Hepatocyte (in vitro differentiated cells): Measurements from ENCODE around the gene TXLNG. TPM values are rescaled to one million over a fixed set of nuclear protein-coding genes. Genes with fewer than 3 reads are reported as not detected.
"Not testable (repeated sequence)": the region's sequence is repeated elsewhere in the genome, so short reads cannot be mapped to it uniquely, and the experiment has no call there.

Source experiments
- DNase-seq: peaks from one replicate; pipeline ENCODE4 v3.0.0-alpha.2; 2016; ENCODE audit warnings: low spot score
- H2AFZ ChIP-seq: fragments of 200-600 bp; sonication (generic); 2 replicates; pipeline ENCODE4 v1.6.0; 2016; ENCODE audit warnings: antibody characterized with exemption, mild to moderate bottlenecking
- H3K27ac ChIP-seq: fragments of 200-600 bp; sonication (generic); 2 replicates; pipeline ENCODE4 v1.5.1; 2016; ENCODE audit warnings: mild to moderate bottlenecking
- H3K27me3 ChIP-seq: fragments of 200-600 bp; sonication (generic); 2 replicates; pipeline ENCODE4 v1.6.1; 2016
- H3K36me3 ChIP-seq: fragments of 200-600 bp; sonication (generic); replicated peaks from 2 replicates; pipeline ENCODE4 v1.5.1; 2016; ENCODE audit warnings: low read depth; ENCODE audit not compliant: insufficient read depth
- H3K4me1 ChIP-seq: fragments of 200-600 bp; sonication (generic); 2 replicates; pipeline ENCODE4 v1.5.1; 2016; ENCODE audit warnings: mild to moderate bottlenecking, moderate library complexity; ENCODE audit not compliant: insufficient read depth
- H3K4me2 ChIP-seq: fragments of 200-600 bp; sonication (generic); 2 replicates; pipeline ENCODE4 v1.6.0; 2016
- H3K4me3 ChIP-seq: fragments of 200-600 bp; sonication (generic); 2 replicates; pipeline ENCODE4 v1.5.1; 2016; ENCODE audit warnings: mild to moderate bottlenecking
- H3K79me2 ChIP-seq: fragments of 200-600 bp; sonication (generic); 2 replicates; pipeline ENCODE4 v1.6.0; 2017; ENCODE audit warnings: mild to moderate bottlenecking
- H3K9me2 ChIP-seq: fragments of 200-600 bp; sonication (generic); replicated peaks from 2 replicates; pipeline ENCODE4 v1.6.0; 2017; ENCODE audit warnings: mild to moderate bottlenecking; ENCODE audit not compliant: insufficient read depth
- H3K9me3 ChIP-seq: fragments of 200-600 bp; sonication (generic); 2 replicates; pipeline ENCODE4 v1.5.1; 2016; ENCODE audit warnings: low read depth, mild to moderate bottlenecking
- H4K20me1 ChIP-seq: fragments of 200-600 bp; sonication (generic); 2 replicates; pipeline ENCODE4 v1.6.0; 2016; ENCODE audit warnings: mild to moderate bottlenecking; ENCODE audit not compliant: insufficient read depth, poor library complexity, severe bottlenecking
- CTCF ChIP-seq: fragments of 200-600 bp; sonication (generic); IDR thresholded peaks from 2 replicates; pipeline ENCODE4 v1.5.1; 2016; ENCODE audit warnings: antibody characterized with exemption, mild to moderate bottlenecking; ENCODE audit not compliant: poor library complexity
- EZH2 ChIP-seq: fragments of 200-600 bp; sonication (generic); IDR thresholded peaks from 2 replicates; pipeline ENCODE4 v1.6.1; 2016; ENCODE audit warnings: antibody characterized with exemption, mild to moderate bottlenecking, borderline replicate concordance
- EZH2phosphoT487 ChIP-seq: fragments of 200-600 bp; sonication (generic); IDR thresholded peaks from one replicate; pipeline ENCODE4 v1.6.1; 2018; ENCODE audit warnings: antibody characterized with exemption, mild to moderate bottlenecking, low read depth, moderate library complexity; ENCODE audit not compliant: unreplicated experiment, severe bottlenecking
- WGBS: methylation state at CpG from one replicate; pipeline ENCODE4 v1.1.6; 2016; ENCODE audit warnings: low lambda C conversion rate; ENCODE audit errors: missing lambda C conversion rate; 5-methylcytosine and 5-hydroxymethylcytosine counted together
- polyA plus RNA-seq: library from polyadenylated mRNA; unstranded; fragments of >200 nt; fragmentation: Nextera tagmentation; extraction: Ambion mirVana; gene quantifications from 2 replicates; pipeline ENCODE4 v1.2.1, GENCODE V29; 2016
- total RNA-seq: library from RNA; depleted of rRNA; stranded (reverse); fragments of >200 nt; gene quantifications from 2 replicates; pipeline ENCODE4 v1.2.3, GENCODE V29; 2014

The TXLNG gene
- total and polyA plus RNA-seq, 2 experiments from 2014 or later, result 9.7 to 23.4 TPM

GRCh38 chrX:16853537-16853936 lies 67.3 kb downstream of the TXLNG start:
- no peak overlapping the region for H3K4me2 ChIP-seq
- H3K36me3 ChIP-seq, result no peaks in the 10 kb centered on the region
- H2AFZ ChIP-seq, result no peak overlapping the region
- H3K27me3 ChIP-seq, result no peaks in the 10 kb centered on the region
- no peak for DNase-seq
- no peaks in the 10 kb centered on the region for H3K4me1 ChIP-seq
- peaks cover 78% of the 10 kb centered on the region for H3K79me2 ChIP-seq
- no peaks in the 10 kb centered on the region for H3K9me2 ChIP-seq
- TF ChIP-seq EZH2 (no peak), EZH2phosphoT487 (no peak), CTCF (no peak)
- no peaks in the 10 kb centered on the region for H3K9me3 ChIP-seq
- no peak overlapping the region for H3K27ac ChIP-seq
- H4K20me1 ChIP-seq, result peaks cover 6% of the 10 kb centered on the region
- no peak overlapping the region for H3K4me3 ChIP-seq
- 93% methylated on average over 3 of the region's 3 CpGs for WGBS

- Histone ChIP-seq H3K4me3 (no peak overlapping the region), H3K4me1 (no peaks in the 10 kb centered on the region), H3K79me2 (peaks cover 86% of the 10 kb centered on the region), H2AFZ (no peak overlapping the region), H3K4me2 (no peak overlapping the region), H3K27me3 (no peaks in the 10 kb centered on the region), H3K9me3 (no peaks in the 10 kb centered on the region), H3K9me2 (no peaks in the 10 kb centered on the region), H4K20me1 (peaks cover 15% of the 10 kb centered on the region), H3K27ac (no peak overlapping the region), H3K36me3 (no peaks in the 10 kb centered on the region)
- no peak for DNase-seq
- no peak for TF ChIP-seq CTCF
- TF ChIP-seq EZH2, result no peak
- no peak for TF ChIP-seq EZH2phosphoT487
- 95% methylated on average over 5 of the region's 5 CpGs for WGBS
These were observed 69.3 kb downstream of the TXLNG start for GRCh38 chrX:16855363-16856075.

GRCh38 chrX:16856076-16856404 lies 69.8 kb downstream of the TXLNG start:
- not testable (repeated sequence) for H3K4me1 ChIP-seq, H3K36me3 ChIP-seq, H3K27ac ChIP-seq, DNase-seq, H3K9me3 ChIP-seq, H3K27me3 ChIP-seq, H3K4me3 ChIP-seq, H3K4me2 ChIP-seq, H3K9me2 ChIP-seq, H2AFZ ChIP-seq
- Histone ChIP-seq H4K20me1 (peaks cover 17% of the 10 kb centered on the region), H3K79me2 (peaks cover 91% of the 10 kb centered on the region)
- 98% methylated on average over 2 of the region's 2 CpGs for WGBS

GRCh38 chrX:16856744-16857143 lies 70.5 kb downstream of the TXLNG start:
- H3K4me1 ChIP-seq, result no peaks in the 10 kb centered on the region
- no peak overlapping the region for H2AFZ ChIP-seq
- DNase-seq, result no peak
- H3K36me3 ChIP-seq, result no peaks in the 10 kb centered on the region
- no peak overlapping the region for H3K4me2 ChIP-seq
- H3K9me2 ChIP-seq, result no peaks in the 10 kb centered on the region
- H3K27me3 ChIP-seq, result no peaks in the 10 kb centered on the region
- peaks cover 22% of the 10 kb centered on the region for H4K20me1 ChIP-seq
- no peak overlapping the region for H3K4me3 ChIP-seq
- peaks cover 98% of the 10 kb centered on the region for H3K79me2 ChIP-seq
- no peak for TF ChIP-seq EZH2phosphoT487
- no peak for TF ChIP-seq EZH2
- H3K27ac ChIP-seq, result no peak overlapping the region
- H3K9me3 ChIP-seq, result no peaks in the 10 kb centered on the region
